ENCODE data around the gene SLC8A1. TPM values are rescaled to one million over a fixed set of nuclear protein-coding genes. Genes with fewer than 3 reads are reported as not detected.
A peak's percentile ranks its signal among the peaks of the same experiment; 100 is the strongest.

SLC8A1 gene
- total RNA-seq, 1 donor from 2014 or later, result 34.8 TPM

GRCh38 chr2:40388161-40388560 is 63.7 kb downstream of the SLC8A1 start:
- Mint-ChIP-seq H3K4me3 (ENCODE audit: unreplicated experiment) (no peak overlapping the region), H3K9me3 (ENCODE audit: unreplicated experiment) (no peaks in the 10 kb centered on the region), H3K27ac (ENCODE audit: unreplicated experiment) (no peak overlapping the region), H3K4me1 (ENCODE audit: low read depth, unreplicated experiment) (peaks cover 3% of the 10 kb centered on the region), H3K27me3 (ENCODE audit: low read depth, unreplicated experiment) (no peaks in the 10 kb centered on the region), H3K36me3 (ENCODE audit: low read depth, unreplicated experiment) (no peaks in the 10 kb centered on the region)
- Histone ChIP-seq H3K9ac (ENCODE audit: low read length) (no peak overlapping the region), H3K4me3 (ENCODE audit: insufficient read depth, low read depth, low read length) (no peak overlapping the region), H2AFZ (ENCODE audit: low read depth, low read length) (no peak overlapping the region), H3K79me2 (ENCODE audit: insufficient read depth, low read length) (no peaks in the 10 kb centered on the region), H3K4me1 (ENCODE audit: insufficient read depth, low read length) (peaks cover 3% of the 10 kb centered on the region), H3K9me3 (ENCODE audit: insufficient read depth, low read depth, low read length) (no peaks in the 10 kb centered on the region), H3K27ac (ENCODE audit: low read depth, low read length) (no peak overlapping the region), H3K27me3 (ENCODE audit: insufficient read depth, low read length) (no peaks in the 10 kb centered on the region), H4K20me1 (ENCODE audit: insufficient read depth, low read length) (no peaks in the 10 kb centered on the region), H3K4me2 (ENCODE audit: low read length) (no peak overlapping the region), H3K36me3 (ENCODE audit: insufficient read depth, low read length) (no peaks in the 10 kb centered on the region)
- no peak for DNase-seq (ENCODE audit: low read depth)
- peak; percentile 81 for FAIRE-seq
- TF ChIP-seq EZH2 (IDR thresholded peaks at IDR 0.05; ENCODE audit: insufficient read depth, low read length), result no peak
- no peak for TF ChIP-seq CTCF (IDR thresholded peaks at IDR 0.05; ENCODE audit: insufficient read depth, low read depth, low read length)

- Histone ChIP-seq H2AFZ (ENCODE audit: low read depth, low read length) (no peak overlapping the region), H3K27me3 (ENCODE audit: insufficient read depth, low read length) (no peaks in the 10 kb centered on the region), H3K4me3 (ENCODE audit: insufficient read depth, low read depth, low read length) (no peak overlapping the region), H3K27ac (ENCODE audit: low read depth, low read length) (no peak overlapping the region), H3K9ac (ENCODE audit: low read length) (no peak overlapping the region), H4K20me1 (ENCODE audit: insufficient read depth, low read length) (no peaks in the 10 kb centered on the region), H3K36me3 (ENCODE audit: insufficient read depth, low read length) (no peaks in the 10 kb centered on the region), H3K4me1 (ENCODE audit: insufficient read depth, low read length) (peaks cover 3% of the 10 kb centered on the region), H3K79me2 (ENCODE audit: insufficient read depth, low read length) (no peaks in the 10 kb centered on the region), H3K4me2 (ENCODE audit: low read length) (no peak overlapping the region), H3K9me3 (ENCODE audit: insufficient read depth, low read depth, low read length) (peaks cover 3% of the 10 kb centered on the region)
- no peak overlapping the region for H3K4me3 Mint-ChIP-seq (ENCODE audit: unreplicated experiment)
- H3K9me3 Mint-ChIP-seq (ENCODE audit: unreplicated experiment), result peaks cover 10% of the 10 kb centered on the region
- no peaks in the 10 kb centered on the region for H3K27me3 Mint-ChIP-seq (ENCODE audit: low read depth, unreplicated experiment)
- H3K4me1 Mint-ChIP-seq (ENCODE audit: low read depth, unreplicated experiment), result peaks cover 3% of the 10 kb centered on the region
- no peak for DNase-seq (ENCODE audit: low read depth)
- TF ChIP-seq EZH2 (IDR thresholded peaks at IDR 0.05; ENCODE audit: insufficient read depth, low read length), result no peak
- TF ChIP-seq CTCF (IDR thresholded peaks at IDR 0.05; ENCODE audit: insufficient read depth, low read depth, low read length), result no peak
- H3K27ac Mint-ChIP-seq (ENCODE audit: unreplicated experiment), result no peak overlapping the region
- H3K36me3 Mint-ChIP-seq (ENCODE audit: low read depth, unreplicated experiment), result peaks cover 2% of the 10 kb centered on the region
- no peak for FAIRE-seq
Observed at GRCh38 chr2:40386177-40386576, 65.7 kb downstream of the SLC8A1 start.

GRCh38 chr2:40384714-40385113 is 67.2 kb downstream of the SLC8A1 start:
- H3K27ac ChIP-seq (ENCODE audit: low read depth, low read length), result no peak overlapping the region
- H3K4me3 ChIP-seq (ENCODE audit: insufficient read depth, low read depth, low read length), result no peak overlapping the region
- peaks cover 3% of the 10 kb centered on the region for H3K9me3 ChIP-seq (ENCODE audit: insufficient read depth, low read depth, low read length)
- H4K20me1 ChIP-seq (ENCODE audit: insufficient read depth, low read length), result no peaks in the 10 kb centered on the region
- H3K27me3 Mint-ChIP-seq (ENCODE audit: low read depth, unreplicated experiment), result no peaks in the 10 kb centered on the region
- peaks cover 3% of the 10 kb centered on the region for H3K4me1 Mint-ChIP-seq (ENCODE audit: low read depth, unreplicated experiment)
- FAIRE-seq, result no peak
- peak; percentile 83 for DNase-seq (ENCODE audit: low read depth)
- no peak overlapping the region for H2AFZ ChIP-seq (ENCODE audit: low read depth, low read length)
- H3K4me2 ChIP-seq (ENCODE audit: low read length), result no peak overlapping the region
- no peak overlapping the region for H3K4me3 Mint-ChIP-seq (ENCODE audit: unreplicated experiment)
- peaks cover 3% of the 10 kb centered on the region for H3K4me1 ChIP-seq (ENCODE audit: insufficient read depth, low read length)
- TF ChIP-seq EZH2 (IDR thresholded peaks at IDR 0.05; ENCODE audit: insufficient read depth, low read length) (no peak), CTCF (IDR thresholded peaks at IDR 0.05; ENCODE audit: insufficient read depth, low read depth, low read length) (no peak)
- H3K9ac ChIP-seq (ENCODE audit: low read length), result no peak overlapping the region
- H3K36me3 Mint-ChIP-seq (ENCODE audit: low read depth, unreplicated experiment), result peaks cover 3% of the 10 kb centered on the region
- no peaks in the 10 kb centered on the region for H3K79me2 ChIP-seq (ENCODE audit: insufficient read depth, low read length)
- H3K36me3 ChIP-seq (ENCODE audit: insufficient read depth, low read length), result no peaks in the 10 kb centered on the region
- H3K27ac Mint-ChIP-seq (ENCODE audit: unreplicated experiment), result peak overlapping the region; percentile 2
- no peaks in the 10 kb centered on the region for H3K27me3 ChIP-seq (ENCODE audit: insufficient read depth, low read length)
- peaks cover 11% of the 10 kb centered on the region for H3K9me3 Mint-ChIP-seq (ENCODE audit: unreplicated experiment)

Measured in astrocyte (in vitro differentiated cells and primary cell).